Tongue (tissue), 2 donors: Measurements from ENCODE around the gene NLGN1. TPM values are rescaled to one million over a fixed set of nuclear protein-coding genes. Genes with fewer than 3 reads are reported as not detected.
A peak's percentile ranks its signal among the peaks of the same experiment; 100 is the strongest.
"Not testable (repeated sequence)": the region's sequence is repeated elsewhere in the genome, so short reads cannot be mapped to it uniquely, and the experiment has no call there.

Source experiments
- DNase-seq: peaks from one replicate; pipeline ENCODE4 v3.0.0-alpha.2; 2015
- total RNA-seq: library from RNA; depleted of rRNA; stranded (reverse); fragments of >200 nt; gene quantifications from one replicate; pipeline ENCODE4 v1.2.3, GENCODE V29; 2014

Gene NLGN1
- total RNA-seq, 1 donor from 2014 or later: 12.6 TPM

- no peak for DNase-seq
Observed at GRCh38 chr3:173567997-173568396, 170.5 kb downstream of the NLGN1 start.

- DNase-seq: no peak
Observed at GRCh38 chr3:173568623-173569022, 171.1 kb downstream of the NLGN1 start.

- no peak for DNase-seq
Observed at GRCh38 chr3:173583496-173583895, 186.0 kb downstream of the NLGN1 start.

GRCh38 chr3:173584093-173584837 lies 186.7 kb downstream of the NLGN1 start:
- peak; percentile 88 for DNase-seq

GRCh38 chr3:173584838-173585831 lies 187.6 kb downstream of the NLGN1 start:
- DNase-seq: peak; percentile 79

GRCh38 chr3:173586166-173586565 lies 188.6 kb downstream of the NLGN1 start:
- DNase-seq: no peak

- no peak for DNase-seq
Observed at GRCh38 chr3:173587055-173587454, 189.5 kb downstream of the NLGN1 start.

GRCh38 chr3:173588556-173588955 lies 191.0 kb downstream of the NLGN1 start:
- no peak for DNase-seq

- no peak for DNase-seq
Observed at GRCh38 chr3:173589116-173589515, 191.6 kb downstream of the NLGN1 start.

GRCh38 chr3:173591401-173591800 lies 193.9 kb downstream of the NLGN1 start:
- DNase-seq: no peak

GRCh38 chr3:173594881-173595280 lies 197.3 kb downstream of the NLGN1 start:
- not testable (repeated sequence) for DNase-seq

GRCh38 chr3:173599673-173600072 lies 202.1 kb downstream of the NLGN1 start:
- DNase-seq: peak; percentile 47

GRCh38 chr3:173614522-173614921 lies 217.0 kb downstream of the NLGN1 start:
- no peak for DNase-seq

- DNase-seq: peak; percentile 80
Observed at GRCh38 chr3:173615661-173616060, 218.1 kb downstream of the NLGN1 start.

GRCh38 chr3:173617490-173617889 lies 219.9 kb downstream of the NLGN1 start:
- peak; percentile 61 for DNase-seq

GRCh38 chr3:173618148-173618547 lies 220.6 kb downstream of the NLGN1 start:
- no peak for DNase-seq

- peak; percentile 22 for DNase-seq
Observed at GRCh38 chr3:173618703-173619102, 221.2 kb downstream of the NLGN1 start.

GRCh38 chr3:173622166-173622565 lies 224.6 kb downstream of the NLGN1 start:
- DNase-seq: no peak

GRCh38 chr3:173624086-173624485 lies 226.5 kb downstream of the NLGN1 start:
- no peak for DNase-seq

- DNase-seq: no peak
Observed at GRCh38 chr3:173630849-173631248, 233.3 kb downstream of the NLGN1 start.

GRCh38 chr3:173632945-173633344 lies 235.4 kb downstream of the NLGN1 start:
- no peak for DNase-seq

GRCh38 chr3:173635826-173636225 lies 238.3 kb downstream of the NLGN1 start:
- no peak for DNase-seq

GRCh38 chr3:173639098-173639497 lies 241.6 kb downstream of the NLGN1 start:
- DNase-seq: no peak
